Left cardiac atrium (tissue), 4 donors: Measurements from ENCODE around the gene ATP6V1F. TPM values are rescaled to one million over a fixed set of nuclear protein-coding genes. Genes with fewer than 3 reads are reported as not detected.

ENCODE experiments used
- ATAC-seq, 2 donors: fragments of 200-7000 bp; cut with Tn5 transposase; one replicate each; pipeline ENCODE4 v1.9.1; 2020; ENCODE audit warnings: mild to moderate bottlenecking in 2 of 2, moderate library complexity in 2 of 2
- DNase-seq: peaks from one replicate; pipeline ENCODE4 v3.0.0-alpha.2; 2020
- intact Hi-C, 2 donors: fragments of 100-400 bp; cut with DNase I; formaldehyde crosslinking; loops; one replicate each; pipeline versions ENCODE4 v1.14.1 to v1.15.1; 2022 to 2023
- total RNA-seq, 2 donors: library from RNA; stranded (reverse); fragmentation: NEBNext Ultra II Directional; extraction: Animal tissue kit (Norgen Biotek cat#: 25700); gene quantifications; one replicate each; pipeline ENCODE4 v1.2.1, GENCODE V29; 2021
- donor health status: DM: no; HTN: yes; CAD: no.
- donor health status: DM: no; HTN: yes; CAD: no; lungs with severe emphysema.
- donor health status: DM: yes; HTN: yes; CAD: no.
- donor health status: Dilated cardiomyopathy.

ATP6V1F gene
- total RNA-seq, 2 donors from 2014 or later = 117 to 119 TPM

- intact Hi-C loops = no loop called here
- ATAC-seq = no peak
- DNase-seq = no peak
These were observed 17.8 kb upstream of the ATP6V1F start for GRCh38 chr7:128844777-128845311.

- intact Hi-C loops = no loop called here
- ATAC-seq = no peak
- no peak for DNase-seq
These were observed 17.2 kb upstream of the ATP6V1F start for GRCh38 chr7:128845475-128845874.

GRCh38 chr7:128845987-128846386 is 16.7 kb upstream of the ATP6V1F start:
- ATAC-seq (no peak), DNase-seq (no peak)
- intact Hi-C loops = no loop called here

- intact Hi-C loops = no loop called here
- no peak for DNase-seq
- ATAC-seq = no peak
These were observed 15.7 kb upstream of the ATP6V1F start for GRCh38 chr7:128846781-128847444.

GRCh38 chr7:128847721-128848211 is 14.9 kb upstream of the ATP6V1F start:
- DNase-seq (no peak), ATAC-seq (no peak)
- intact Hi-C loops = no loop called here

- DNase-seq = no peak
- no peak for ATAC-seq
These were observed 14.1 kb upstream of the ATP6V1F start for GRCh38 chr7:128848289-128849155.

GRCh38 chr7:128849156-128849515 is 13.5 kb upstream of the ATP6V1F start:
- intact Hi-C loops = no loop called here
- DNase-seq (no peak), ATAC-seq (no peak)

More at GRCh38 chr7:128848289-128849155, 14.1 kb upstream of the ATP6V1F start:
- intact Hi-C loops = no loop called here

- intact Hi-C loops = no loop called here
- ATAC-seq (no peak), DNase-seq (no peak)
These were observed 12.7 kb upstream of the ATP6V1F start for GRCh38 chr7:128849804-128850490.

GRCh38 chr7:128852537-128853254 is 10.0 kb upstream of the ATP6V1F start:
- no peak for DNase-seq
- no peak for ATAC-seq
- intact Hi-C loops = no loop called here

GRCh38 chr7:128853799-128854198 is 8.9 kb upstream of the ATP6V1F start:
- no peak for ATAC-seq
- no peak for DNase-seq
- intact Hi-C loops = no loop called here

GRCh38 chr7:128854396-128854795 is 8.3 kb upstream of the ATP6V1F start:
- DNase-seq = no peak
- intact Hi-C loops = no loop called here
- ATAC-seq = no peak

GRCh38 chr7:128855559-128855958 is 7.1 kb upstream of the ATP6V1F start:
- no peak for DNase-seq
- ATAC-seq = no peak
- intact Hi-C loops = no loop called here

- DNase-seq (no peak), ATAC-seq (no peak)
- intact Hi-C loops = no loop called here
These were observed 6.5 kb upstream of the ATP6V1F start for GRCh38 chr7:128856001-128856718.

GRCh38 chr7:128858380-128859231 is 4.0 kb upstream of the ATP6V1F start:
- intact Hi-C loops = no loop called here
- ATAC-seq (peak in 1 of 2 donors; percentile 6), DNase-seq (no peak)

GRCh38 chr7:128859232-128860157 is 3.2 kb upstream of the ATP6V1F start:
- intact Hi-C loops = loop anchor here in 1 of 2 donors (5.0 kb wide), 1 partner anchor 117 kb away; no protein-coding TSS in a partner anchor
- DNase-seq = peak; percentile 44
- peak in 1 of 2 donors; percentile 9 for ATAC-seq
